H1 (cell line): Measurements from ENCODE around the gene ARSA.

Source experiments
- EP300 ChIP-seq, 2 experiments: IDR thresholded peaks; 1 replicate in 1 of 2; 2 replicates in 1 of 2; pipeline ENCODE4 v1.6.1; 2011 to 2012; ENCODE audit warnings: low read depth in 2 of 2, low read length in 2 of 2, mild to moderate bottlenecking in 2 of 2, borderline replicate concordance in 1 of 2, inconsistent platforms in 1 of 2, moderate library complexity in 1 of 2
- EZH2 ChIP-seq: fragments of 200-600 bp; sonication (generic); IDR thresholded peaks from 2 replicates; pipeline ENCODE4 v1.7.1; 2012; ENCODE audit warnings: low read depth, mild to moderate bottlenecking, moderate library complexity, low read length, inconsistent platforms; ENCODE audit not compliant: severe bottlenecking
- GABPA ChIP-seq: IDR thresholded peaks from 2 replicates; pipeline ENCODE4 v1.6.1; 2011; ENCODE audit warnings: mild to moderate bottlenecking, low read length, moderate library complexity, borderline replicate concordance; ENCODE audit not compliant: insufficient read depth
- POLR2A ChIP-seq, 2 experiments: IDR thresholded peaks; 1 replicate in 1 of 2; 2 replicates in 1 of 2; pipeline ENCODE4 v1.6.1; 2011; ENCODE audit warnings: low read depth in 2 of 2, low read length in 2 of 2, mild to moderate bottlenecking in 2 of 2; ENCODE audit errors: control extremely low read depth in 1 of 2
- RAD21 ChIP-seq, 2 experiments: IDR thresholded peaks in 1 of 2; conservative IDR thresholded peaks in 1 of 2; 2 replicates each; pipeline ENCODE4 v1.6.1; 2011; ENCODE audit warnings: low read depth in 2 of 2, low read length in 2 of 2, improper control_type of control experiment in 1 of 2, inconsistent platforms in 1 of 2, mild to moderate bottlenecking in 1 of 2, moderate library complexity in 1 of 2
- SP1 ChIP-seq: IDR thresholded peaks from 2 replicates; pipeline ENCODE4 v1.6.1; 2011; ENCODE audit warnings: low read depth, low read length
- SP2 ChIP-seq: IDR thresholded peaks from 2 replicates; pipeline ENCODE4 v1.6.1; 2012; ENCODE audit warnings: mild to moderate bottlenecking, low read length, inconsistent platforms
- TAF1 ChIP-seq: IDR thresholded peaks from 2 replicates; pipeline ENCODE4 v1.6.1; 2011; ENCODE audit warnings: mild to moderate bottlenecking, low read depth, low read length

DNA sequence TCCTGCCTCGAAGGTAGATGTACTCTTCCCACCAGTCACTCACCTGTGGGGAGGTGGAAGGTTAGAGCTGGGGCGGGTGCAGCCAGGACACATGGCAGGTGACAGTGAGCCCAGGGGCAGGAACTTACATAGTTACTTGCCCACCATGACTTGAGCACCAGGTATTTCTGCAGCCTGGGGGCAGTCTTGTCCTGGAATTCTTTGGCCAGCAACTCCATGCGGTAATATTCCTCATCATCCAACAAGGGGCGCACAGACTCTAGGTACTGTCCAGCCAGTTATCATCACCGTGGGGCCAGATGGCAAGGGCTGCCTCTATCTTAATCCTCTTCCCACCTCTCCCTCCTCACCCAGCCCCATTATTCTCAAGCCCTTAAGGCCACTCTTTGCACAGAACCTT lies 51.9 kb downstream of the ARSA start:
- no peak for TF ChIP-seq TAF1
- no peak for TF ChIP-seq POLR2A (IDR thresholded peaks at IDR 0.05; ENCODE audit: control extremely low read depth in 1 of 2, low read depth in 2 of 2, low read length in 2 of 2)
- TF ChIP-seq EP300 (IDR thresholded peaks at IDR 0.05; ENCODE audit: borderline replicate concordance in 1 of 2, low read depth in 2 of 2, low read length in 2 of 2): no peak
- TF ChIP-seq SP2: no peak
- TF ChIP-seq SP1: no peak
- TF ChIP-seq GABPA: no peak
- TF ChIP-seq EZH2: no peak
- TF ChIP-seq RAD21 (IDR thresholded peaks at IDR 0.05 in 1 of 2, conservative IDR thresholded peaks at IDR 0.05 in 1 of 2; ENCODE audit: low read depth in 2 of 2, low read length in 2 of 2): peak; percentile 75 to 79
